NCI-H345 treated with DMSO at 0.1 percent for 48 hours (cell line): ENCODE measurements around the gene CGAS.
"Not testable (repeated sequence)": the region's sequence is repeated elsewhere in the genome, so short reads cannot be mapped to it uniquely, and the experiment has no call there.

Experiments
- DNase-seq: peaks from one replicate; lab custom pipeline; 2025; ENCODE audit not compliant: unreplicated experiment; lab: John Stamatoyannopoulos, UW

The CGAS gene

DNA sequence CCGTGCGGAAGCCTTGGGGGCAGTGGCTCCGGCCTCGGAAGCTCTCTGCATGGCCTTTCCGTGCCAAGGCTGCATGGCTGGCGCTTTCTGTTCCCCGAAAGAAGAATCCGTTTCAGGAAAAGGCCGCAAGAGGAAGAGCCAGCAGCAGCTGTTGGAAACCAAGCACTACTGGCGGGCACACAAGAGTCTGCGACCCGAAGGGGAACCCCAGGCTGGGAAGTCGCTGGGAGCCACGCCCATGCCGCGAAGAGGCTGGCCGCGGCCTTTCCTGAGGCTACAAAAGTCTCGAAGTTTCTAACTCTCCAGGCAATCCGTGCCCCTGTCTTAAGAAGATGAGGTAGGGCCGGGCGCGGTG, at the start of gene CGAS:
CGAS (minus strand) TSS at position 191 of the 355 bp plus-strand sequence; CDS start at position 75, 116 bp downstream.
- no peak for DNase-seq

DNA sequence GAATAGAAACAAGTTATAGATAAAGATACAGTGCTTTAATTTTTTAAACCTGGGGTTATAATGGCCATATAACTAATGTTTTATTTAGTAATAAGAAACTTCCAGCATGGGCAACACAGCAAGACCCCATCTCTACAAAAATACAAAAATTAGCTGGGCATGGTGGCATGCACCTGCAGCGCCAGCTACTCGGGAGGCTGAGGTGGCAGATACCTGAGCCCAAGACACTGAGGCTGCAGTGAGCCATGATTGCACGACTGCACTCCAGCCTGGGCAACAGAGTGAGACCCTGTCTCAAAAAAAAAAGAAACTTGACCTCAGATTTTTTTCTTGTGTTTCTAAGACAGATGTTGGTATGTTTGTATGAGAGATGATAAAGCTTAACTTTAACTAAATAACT, 45.8 kb upstream of the CGAS start:
- no peak for DNase-seq

GRCh38 chr6:73491377-73491776, 39.3 kb upstream of the CGAS start:
- no peak for DNase-seq

- no peak for DNase-seq
These were observed 35.4 kb upstream of the CGAS start for GRCh38 chr6:73487473-73487872.

DNA sequence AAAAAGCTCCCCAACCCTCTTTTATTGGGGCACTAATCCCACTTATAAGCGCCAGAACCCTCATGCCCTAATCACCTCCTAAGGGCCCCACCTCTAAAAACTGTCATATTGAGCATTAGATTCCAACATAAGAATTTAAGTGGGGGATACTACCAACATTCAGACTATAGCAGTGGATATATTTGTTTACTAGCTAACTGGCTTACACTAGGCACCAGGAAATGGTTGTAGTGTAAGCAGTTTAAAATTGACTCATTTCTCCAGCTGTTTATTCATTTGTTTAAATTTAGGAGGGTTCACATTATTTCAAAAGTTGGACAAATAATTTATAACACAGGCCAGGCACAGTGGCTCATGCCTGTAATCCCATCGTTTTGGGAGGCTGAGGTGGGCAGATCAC, 32.3 kb upstream of the CGAS start:
- no peak for DNase-seq

GRCh38 chr6:73481969-73482368, 29.9 kb upstream of the CGAS start:
- no peak for DNase-seq

- no peak for DNase-seq
These were observed 25.3 kb upstream of the CGAS start for GRCh38 chr6:73477407-73477806.

- no peak for DNase-seq
These were observed 24.6 kb upstream of the CGAS start for GRCh38 chr6:73476723-73477122.

DNA sequence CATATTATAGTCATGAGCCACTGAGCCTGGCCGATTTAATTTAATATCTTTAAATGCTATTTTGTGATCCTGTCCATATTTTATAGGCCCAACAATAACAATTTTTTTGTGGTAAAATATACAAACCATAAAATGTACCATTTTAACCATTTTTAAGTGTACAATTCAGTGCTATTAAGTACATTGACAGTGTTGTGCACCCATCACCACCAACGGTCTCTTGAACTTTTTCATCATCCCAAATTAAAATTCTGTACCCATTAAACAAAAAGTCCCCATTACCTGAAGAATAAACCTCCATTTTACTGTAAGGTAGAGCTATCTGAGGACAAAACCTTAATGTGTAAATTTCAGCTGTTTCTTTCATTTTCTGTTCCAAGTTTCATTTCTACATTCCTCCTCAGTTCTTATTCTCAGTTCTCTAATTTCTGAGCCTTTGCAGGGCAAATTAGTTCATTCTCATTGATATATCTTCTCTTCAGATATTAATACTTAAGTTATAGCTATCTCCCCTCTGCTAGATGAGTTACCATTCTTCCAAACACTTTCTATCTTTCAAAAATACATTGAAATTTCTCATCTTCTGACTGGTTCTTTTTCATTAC, 19.7 kb upstream of the CGAS start:
- no peak for DNase-seq

- peak; percentile 87 for DNase-seq
These were observed 9.6 kb upstream of the CGAS start, which contains the start of gene MTO1 for GRCh38 chr6:73461537-73462350. TSS of gene MTO1 (plus strand) at chr6:73461737. CDS start at chr6:73461855, 118 bp downstream.

GRCh38 chr6:73460056-73460455, 8.0 kb upstream of the CGAS start:
- DNase-seq: no peak

GRCh38 chr6:73459474-73459873, 7.4 kb upstream of the CGAS start:
- not testable (repeated sequence) for DNase-seq

- no peak for DNase-seq
These were observed 4.0 kb upstream of the CGAS start for GRCh38 chr6:73455865-73456629.

DNA sequence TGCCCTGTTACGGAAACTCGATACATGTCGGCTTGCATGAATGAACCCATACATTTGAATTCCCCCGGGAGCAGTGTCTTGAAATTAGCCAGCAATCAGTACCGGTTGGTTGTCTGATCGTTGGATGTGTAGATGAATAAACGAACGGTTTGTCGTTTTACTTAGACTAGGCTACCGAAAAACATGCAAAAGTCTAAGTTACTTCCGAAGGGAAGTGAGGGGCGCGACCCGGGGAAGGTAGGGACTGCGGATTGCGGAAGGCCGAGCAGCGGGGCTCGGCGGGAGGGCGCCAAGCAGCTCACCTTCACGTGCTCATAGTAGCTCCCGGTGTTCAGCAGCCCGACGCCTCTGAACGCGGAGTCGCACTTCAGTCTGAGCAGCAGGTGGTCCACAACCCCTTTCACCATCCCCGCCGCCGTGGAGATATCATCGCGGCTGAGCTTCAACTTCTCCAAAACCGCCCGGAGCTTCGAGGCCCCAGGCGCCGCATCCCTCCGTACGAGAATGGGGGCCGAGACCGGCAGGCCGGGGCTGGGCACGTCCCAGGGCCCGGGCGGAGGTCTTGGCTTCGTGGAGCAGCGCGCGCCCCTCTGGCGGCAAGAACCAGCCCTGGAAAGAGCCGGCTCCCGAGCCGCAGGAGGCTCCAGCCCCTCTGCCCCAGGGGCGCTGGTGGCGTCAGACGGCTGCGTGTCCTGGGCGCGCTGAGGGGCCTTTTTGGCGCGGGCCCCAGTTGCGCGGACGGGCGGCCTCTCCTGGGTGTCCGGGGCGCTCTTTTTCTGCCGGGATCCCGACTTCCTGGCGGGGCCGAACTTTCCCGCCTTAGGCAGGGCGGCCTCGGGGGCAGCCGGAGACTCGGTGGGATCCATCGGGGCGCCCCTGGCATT, 632 bp downstream of the CGAS start:
- peak; percentile 38 for DNase-seq

GRCh38 chr6:73443555-73443954, 8.5 kb downstream of the CGAS start:
- DNase-seq: no peak

- DNase-seq: no peak
These were observed 16.9 kb downstream of the CGAS start for GRCh38 chr6:73435236-73435635.

DNA sequence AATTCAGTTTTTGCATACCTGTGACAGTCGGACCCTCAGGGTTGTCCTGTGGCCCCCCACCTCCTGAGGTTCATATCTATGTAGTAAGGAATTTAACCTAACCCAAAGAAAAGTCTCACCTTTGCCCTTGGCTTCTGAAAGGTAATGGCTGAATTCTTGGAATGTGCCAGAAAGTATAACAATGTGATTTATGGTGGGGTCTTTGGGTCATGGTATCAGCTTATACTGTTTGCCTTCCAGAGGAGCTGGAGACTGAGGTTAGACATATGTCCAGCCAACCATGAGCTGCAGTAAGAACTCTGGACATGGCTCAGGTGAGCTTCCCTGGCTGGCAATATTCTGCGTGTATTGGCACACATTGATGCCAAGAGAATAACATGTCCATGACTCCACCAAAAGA, 30.6 kb downstream of the CGAS start:
- no peak for DNase-seq

GRCh38 chr6:73418081-73418741, 33.9 kb downstream of the CGAS start:
- DNase-seq: no peak

DNA sequence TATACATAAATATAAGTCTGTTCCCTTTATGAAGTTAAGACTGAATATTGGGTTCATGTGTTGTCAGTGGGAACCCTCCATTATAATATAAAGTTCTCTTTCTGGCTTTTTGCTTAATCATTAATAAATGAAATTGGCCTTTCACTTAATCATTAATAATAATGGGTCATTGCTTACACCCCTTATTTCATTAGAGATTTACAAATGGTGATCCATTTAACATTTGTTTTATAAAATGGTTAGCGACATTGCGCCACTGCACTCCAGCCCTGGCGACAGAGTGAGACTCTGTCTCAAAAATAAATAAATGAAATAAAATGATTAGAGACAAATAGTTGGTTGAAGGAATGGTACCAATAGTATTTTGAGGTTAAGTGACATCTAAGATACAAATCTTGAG, 39.0 kb downstream of the CGAS start:
- DNase-seq: no peak

DNA sequence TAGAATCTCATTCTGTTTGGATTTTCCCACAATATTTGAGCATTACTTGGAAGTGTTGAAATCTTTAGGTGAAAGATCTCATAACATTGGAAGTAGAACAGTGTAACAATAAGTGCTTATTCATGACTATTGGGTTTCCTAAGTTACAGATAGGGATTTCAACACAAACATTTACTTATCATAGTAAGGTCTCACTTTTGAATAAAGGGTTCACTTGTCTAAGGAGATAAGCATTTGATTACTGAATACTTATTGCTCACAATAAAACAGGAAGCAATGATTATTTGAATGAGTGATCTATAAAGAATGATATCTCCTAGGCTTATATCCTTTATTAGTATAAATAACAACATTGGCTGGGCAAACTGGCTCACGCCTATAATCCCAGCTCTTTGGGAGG, 42.7 kb downstream of the CGAS start:
- DNase-seq: no peak
